Kidney (tissue), 14 donors: ENCODE results near the gene LTBP1. TPM values are rescaled to one million over a fixed set of nuclear protein-coding genes. Genes with fewer than 3 reads are reported as not detected.
A peak's percentile ranks its signal among the peaks of the same experiment; 100 is the strongest.

Experiments used
- DNase-seq, 5 donors: peaks; one replicate each; pipeline ENCODE4 v3.0.0-alpha.2; 2013 to 2020
- FAIRE-seq: peaks from 2 replicates; lab custom pipeline; 2012; peaks lifted over from hg19 to GRCh38; lab: Jason Lieb, UNC
- H3K27ac ChIP-seq, 2 donors: one replicate each; pipeline ENCODE4 v1.7.0; 2013; ENCODE audit warnings: low read depth in 2 of 2, low read length in 2 of 2, inconsistent platforms in 1 of 2
- H3K27me3 ChIP-seq: one replicate; pipeline ENCODE4 v1.7.1; 2013; ENCODE audit warnings: low read length, inconsistent platforms; ENCODE audit not compliant: control insufficient read depth, insufficient read depth
- H3K36me3 ChIP-seq, 3 donors: one replicate each; pipeline versions ENCODE4 v1.7.0 to v1.7.1; 2013; ENCODE audit warnings: low read length in 3 of 3, control low read depth in 1 of 3, inconsistent platforms in 1 of 3; ENCODE audit not compliant: insufficient read depth in 3 of 3, control insufficient read depth in 2 of 3
- H3K4me1 ChIP-seq, 3 donors: one replicate each; pipeline versions ENCODE4 v1.7.0 to v1.7.1; 2013; ENCODE audit warnings: low read length in 3 of 3, inconsistent platforms in 1 of 3, low read depth in 1 of 3; ENCODE audit not compliant: control insufficient read depth in 2 of 3, insufficient read depth in 2 of 3
- H3K4me3 ChIP-seq, 3 donors: one replicate each; pipeline versions ENCODE4 v1.7.0 to v1.8.1; 2013; ENCODE audit warnings: low read length in 3 of 3, control low read depth in 1 of 3, inconsistent platforms in 1 of 3
- H3K9ac ChIP-seq, 3 donors: one replicate each; pipeline versions ENCODE4 v1.7.0 to v1.7.1; 2013; ENCODE audit warnings: low read length in 3 of 3, control low read depth in 1 of 3, inconsistent platforms in 1 of 3
- H3K9me3 ChIP-seq, 3 donors: one replicate each; pipeline versions ENCODE4 v1.7.0 to v1.7.1; 2013; ENCODE audit warnings: low read length in 3 of 3, control low read depth in 1 of 3, inconsistent platforms in 1 of 3; ENCODE audit not compliant: control insufficient read depth in 2 of 3, insufficient read depth in 1 of 3
- CTCF ChIP-seq: IDR thresholded peaks from 3 replicates; pipeline ENCODE4 v1.5.1; 2012; ENCODE audit warnings: mild to moderate bottlenecking, moderate library complexity, borderline replicate concordance; ENCODE audit not compliant: insufficient read depth; ENCODE audit errors: extremely low read depth
- intact Hi-C: fragments of 100-400 bp; cut with DNase I; formaldehyde crosslinking; loops from one replicate; pipeline ENCODE4 v1.11.1; 2022
- polyA plus RNA-seq: library from polyadenylated mRNA; stranded (reverse); fragments of 350-450 nt; fragmentation: Illumina TruSeq; extraction: RNeasy Lipid Tissue Mini Kit (QIAGEN cat#74804); gene quantifications from one replicate; pipeline ENCODE4 v1.2.3, GENCODE V29; 2014; ENCODE audit warnings: low read depth, low replicate concordance; ENCODE audit not compliant: insufficient read depth
- total RNA-seq: library from RNA; stranded (reverse); fragmentation: NEBNext Ultra II Directional; extraction: Animal tissue kit (Norgen Biotek cat#: 25700); gene quantifications from one replicate; pipeline ENCODE4 v1.2.1, GENCODE V29; 2021
- donor health status: control.
- donor health status: control.
- donor health status: control.
- donor health status: control.
- donor health status: control.
- donor health status: DM: yes; HTN: yes; CAD: no.
- donor health status: Normal renal cell carcinoma (clear cell type).

Gene LTBP1
- total and polyA plus RNA-seq, 2 donors from 2014 or later: 9.3 to 39.8 TPM

GRCh38 chr2:33118651-33119050, 171.9 kb downstream of the LTBP1 start:
- no peak overlapping the region for H3K4me3 ChIP-seq
- intact Hi-C loops: no loop called here
- DNase-seq (no peak), FAIRE-seq (no peak)
- no peaks in the 10 kb centered on the region for H3K36me3 ChIP-seq
- peaks cover 0 to 2% (median 0%) of the 10 kb centered on the region in 3 donors for H3K9me3 ChIP-seq
- H3K9ac ChIP-seq: no peak overlapping the region
- H3K27me3 ChIP-seq: no peaks in the 10 kb centered on the region
- no peak overlapping the region for H3K27ac ChIP-seq
- H3K4me1 ChIP-seq: no peaks in the 10 kb centered on the region
- no peak for TF ChIP-seq CTCF

GRCh38 chr2:33121416-33121815, 174.7 kb downstream of the LTBP1 start:
- Histone ChIP-seq H3K9me3 (peaks cover 0 to 2% (median 0%) of the 10 kb centered on the region in 3 donors), H3K4me1 (no peaks in the 10 kb centered on the region), H3K27me3 (no peaks in the 10 kb centered on the region), H3K36me3 (no peaks in the 10 kb centered on the region), H3K9ac (no peak overlapping the region), H3K27ac (no peak overlapping the region), H3K4me3 (no peak overlapping the region)
- intact Hi-C loops: no loop called here
- DNase-seq (peak in 3 of 5 donors; percentile 19 to 66 (median 51)), FAIRE-seq (no peak)
- no peak for TF ChIP-seq CTCF

DNA sequence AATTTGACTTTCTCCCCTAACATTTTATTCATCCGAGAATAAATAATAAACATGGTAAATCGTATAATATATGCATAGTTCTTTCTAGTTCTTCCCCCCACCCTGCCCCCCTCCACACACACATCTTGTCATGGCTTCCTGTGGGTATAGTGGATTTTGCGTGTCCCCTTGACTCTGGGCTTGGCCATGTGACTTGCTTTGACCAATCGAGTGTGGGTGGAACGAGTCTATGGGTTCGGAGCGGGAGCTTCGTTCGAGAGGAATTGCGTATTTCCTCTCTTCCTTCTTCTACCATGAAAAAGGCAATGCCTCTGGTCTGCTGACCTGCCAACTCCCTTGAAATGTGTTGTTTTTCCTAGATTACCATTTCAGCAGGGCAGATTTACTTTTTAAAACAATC, 175.2 kb downstream of the LTBP1 start:
- intact Hi-C loops: no loop called here
- Histone ChIP-seq H3K36me3 (no peaks in the 10 kb centered on the region), H3K27me3 (no peaks in the 10 kb centered on the region), H3K4me1 (no peaks in the 10 kb centered on the region), H3K9ac (no peak overlapping the region), H3K4me3 (no peak overlapping the region), H3K27ac (no peak overlapping the region), H3K9me3 (peaks cover 0 to 2% (median 0%) of the 10 kb centered on the region in 3 donors)
- no peak for TF ChIP-seq CTCF
- FAIRE-seq: no peak
- no peak for DNase-seq

- Histone ChIP-seq H3K9ac (no peak overlapping the region), H3K36me3 (no peaks in the 10 kb centered on the region), H3K27ac (no peak overlapping the region), H3K27me3 (no peaks in the 10 kb centered on the region), H3K4me1 (no peaks in the 10 kb centered on the region), H3K9me3 (peaks cover 0 to 2% (median 0%) of the 10 kb centered on the region in 3 donors), H3K4me3 (no peak overlapping the region)
- FAIRE-seq (no peak), DNase-seq (no peak)
- intact Hi-C loops: no loop called here
- no peak for TF ChIP-seq CTCF
Observed at GRCh38 chr2:33122726-33123125, 176.0 kb downstream of the LTBP1 start.
